HepG2 (cell line): ENCODE data around the gene CUL9. TPM values are rescaled to one million over a fixed set of nuclear protein-coding genes. Genes with fewer than 3 reads are reported as not detected.

Experiments used
- ATF4 ChIP-seq, 2 experiments: fragments of 450-650 bp in 1 of 2; sonication (generic) in 1 of 2; formaldehyde crosslinking; IDR thresholded peaks; 2 replicates each; pipeline versions ENCODE4 v1.5.0 to v1.8.0; 2020 to 2022; ENCODE audit warnings: mild to moderate bottlenecking in 1 of 2, missing genetic modification reagents in 1 of 2
- BRF2 ChIP-seq: sonication (generic); formaldehyde crosslinking; IDR thresholded peaks from 2 replicates; pipeline ENCODE4 v1.8.1; 2022; ENCODE audit warnings: mild to moderate bottlenecking, missing genetic modification reagents
- ELK4 ChIP-seq: sonication (generic); formaldehyde crosslinking; IDR thresholded peaks from 2 replicates; pipeline ENCODE4 v1.9.0; 2021; ENCODE audit warnings: missing genetic modification reagents, borderline replicate concordance
- GLMP ChIP-seq: sonication (generic); formaldehyde crosslinking; IDR thresholded peaks from 2 replicates; pipeline ENCODE4 v1.9.0; 2021; ENCODE audit warnings: missing genetic modification reagents, mild to moderate bottlenecking, borderline replicate concordance
- KDM5A ChIP-seq: fragments of 200-600 bp; sonication (generic); IDR thresholded peaks from 2 replicates; pipeline ENCODE4 v1.7.0; 2018; ENCODE audit warnings: antibody characterized with exemption, mild to moderate bottlenecking, low read length, borderline replicate concordance
- MAFK ChIP-seq, 2 experiments: IDR thresholded peaks in 1 of 2; conservative IDR thresholded peaks in 1 of 2; 2 replicates each; pipeline ENCODE4 v1.6.1; 2011; ENCODE audit warnings: improper control_type of control experiment in 2 of 2, low read length in 2 of 2
- SP140L ChIP-seq: sonication (generic); formaldehyde crosslinking; IDR thresholded peaks from 2 replicates; pipeline ENCODE4 v1.4.0; 2020; ENCODE audit warnings: missing genetic modification reagents, borderline replicate concordance
- STAT5B ChIP-seq: sonication (generic); formaldehyde crosslinking; IDR thresholded peaks from 2 replicates; pipeline ENCODE4 v1.4.0; 2020; ENCODE audit warnings: missing genetic modification reagents
- SUZ12 ChIP-seq: fragments of 150-350 bp; IDR thresholded peaks from 2 replicates; pipeline ENCODE4 v1.6.1; 2014; ENCODE audit warnings: low read depth, low read length
- ZBTB43 ChIP-seq: sonication (generic); formaldehyde crosslinking; conservative IDR thresholded peaks from 2 replicates; pipeline ENCODE4 v1.4.0; 2020; ENCODE audit warnings: missing genetic modification reagents
- ZFY ChIP-seq: sonication (generic); formaldehyde crosslinking; IDR thresholded peaks from 2 replicates; pipeline ENCODE4 v1.4.0; 2020; ENCODE audit warnings: missing genetic modification reagents
- ZNF207 ChIP-seq: fragments of 450-650 bp; IDR thresholded peaks from 2 replicates; pipeline ENCODE4 v1.6.1; 2016; ENCODE audit warnings: antibody characterized with exemption, borderline replicate concordance
- ZNF326 ChIP-seq: sonication (generic); formaldehyde crosslinking; IDR thresholded peaks from 2 replicates; pipeline ENCODE4 v1.4.0; 2020; ENCODE audit warnings: missing genetic modification reagents, borderline replicate concordance
- ZNF574 ChIP-seq: sonication (generic); formaldehyde crosslinking; IDR thresholded peaks from 2 replicates; pipeline ENCODE4 v1.4.0; 2020; ENCODE audit warnings: missing genetic modification reagents
- ZNF724P ChIP-seq: sonication (generic); formaldehyde crosslinking; IDR thresholded peaks from 2 replicates; pipeline ENCODE4 v1.8.0; 2022; ENCODE audit warnings: missing genetic modification reagents, borderline replicate concordance
- ZNF737 ChIP-seq: sonication (generic); formaldehyde crosslinking; IDR thresholded peaks from 2 replicates; pipeline ENCODE4 v1.5.0; 2020; ENCODE audit warnings: missing genetic modification reagents, mild to moderate bottlenecking, borderline replicate concordance
- ZNF784 ChIP-seq: sonication (generic); formaldehyde crosslinking; IDR thresholded peaks from 2 replicates; pipeline ENCODE4 v1.5.1; 2020; ENCODE audit warnings: missing genetic modification reagents, mild to moderate bottlenecking, borderline replicate concordance
- polyA plus RNA-seq, 8 experiments: library from polyadenylated mRNA; depleted of rRNA in 3 of 8; stranded (reverse) in 7 of 8; unstranded in 1 of 8; fragments of >200 nt; fragmentation: Illumina TruSeq in 4 of 8; extraction: Trizol in 4 of 8; gene quantifications; 2 replicates each; pipeline versions ENCODE4 v1.2.1 to v1.2.3, GENCODE V29; 2011 to 2016; ENCODE audit warnings: low read depth in 4 of 8, missing spikeins in 1 of 8, mixed read lengths in 1 of 8; ENCODE audit not compliant: insufficient read depth in 1 of 8
- total RNA-seq, 5 experiments: library from RNA; depleted of rRNA; stranded (reverse); fragments of >200 nt; fragmentation: Illumina TruSeq; extraction: Trizol; gene quantifications; 2 replicates each; pipeline ENCODE4 v1.2.3, GENCODE V29; 2016; ENCODE audit warnings: low read depth in 1 of 5

CUL9 gene
- total and polyA plus RNA-seq, 2 of the 13 experiments (the other 11 are each of a cell fraction or from before 2014, with no cell fraction given) = 11.4 to 13.7 TPM

- TF ChIP-seq ZBTB43 (CRISPR knock-in tag) = peak; percentile 87
- peak; percentile 96 for TF ChIP-seq BRF2
- no peak for TF ChIP-seq SUZ12
- TF ChIP-seq KDM5A = no peak
- no peak; the same call in 1 of the 2 replicates for TF ChIP-seq ZNF784 (CRISPR knock-in tag)
- TF ChIP-seq ZNF207 = no peak
- TF ChIP-seq SP140L = no peak
- no peak for TF ChIP-seq ZNF326 (CRISPR knock-in tag)
- TF ChIP-seq STAT5B (CRISPR knock-in tag) = no peak; the same call in 1 of the 2 replicates
- TF ChIP-seq MAFK (conservative IDR thresholded peaks at IDR 0.05 in 1 of 2, IDR thresholded peaks at IDR 0.05 in 1 of 2; ENCODE audit: low read length in 2 of 2) = peak; percentile 59 to 62
- TF ChIP-seq ZNF574 = peak; percentile 86
- TF ChIP-seq ATF4 (CRISPR knock-in tag; IDR thresholded peaks at IDR 0.05) = peak in 1 of 2 experiments; percentile 47; a peak in 1 of 4 replicates
- peak; percentile 95 for TF ChIP-seq ZNF724P (CRISPR knock-in tag)
- TF ChIP-seq ZNF737 (CRISPR knock-in tag) = no peak
- no peak for TF ChIP-seq GLMP
- TF ChIP-seq ELK4 (CRISPR knock-in tag) = no peak
- peak; percentile 98 for TF ChIP-seq ZFY
Measured at GRCh38 chr6:43228951-43229802, 47.2 kb downstream of the CUL9 start, which contains the start of gene DNPH1 (continued).
